GM23338 (cell line): Measurements from ENCODE around the gene C1QTNF9. TPM values are rescaled to one million over a fixed set of nuclear protein-coding genes. Genes with fewer than 3 reads are reported as not detected.

Source experiments
- CREB1 ChIP-seq: fragments of 250-450 bp; sonication (Bioruptor Pico); IDR thresholded peaks from 2 replicates; pipeline ENCODE4 v1.5.0; 2020; ENCODE audit warnings: low read depth, mild to moderate bottlenecking, moderate library complexity
- ETS1 ChIP-seq: IDR thresholded peaks from 2 replicates; pipeline ENCODE4 v1.6.1; 2016; ENCODE audit warnings: antibody characterized with exemption
- EZH2phosphoT487 ChIP-seq: fragments of 200-600 bp; sonication (generic); IDR thresholded peaks from one replicate; pipeline ENCODE4 v1.8.1; 2018; ENCODE audit warnings: antibody characterized with exemption; ENCODE audit not compliant: unreplicated experiment
- JUNB ChIP-seq: IDR thresholded peaks from one replicate; pipeline ENCODE4 v1.6.1; 2016; ENCODE audit warnings: antibody characterized with exemption; ENCODE audit not compliant: unreplicated experiment
- NANOG ChIP-seq: IDR thresholded peaks from 2 replicates; pipeline ENCODE4 v1.6.1; 2016; ENCODE audit warnings: antibody characterized with exemption, borderline replicate concordance
- POLR2AphosphoS5 ChIP-seq: IDR thresholded peaks from 2 replicates; pipeline ENCODE4 v1.6.1; 2016; ENCODE audit warnings: antibody characterized with exemption, low read depth
- ZNF462 ChIP-seq: fragments of 250-450 bp; sonication (Bioruptor Pico); IDR thresholded peaks from 2 replicates; pipeline ENCODE4 v1.5.0; 2020; ENCODE audit warnings: mild to moderate bottlenecking, moderate library complexity
- polyA plus RNA-seq: library from polyadenylated mRNA; unstranded; fragments of >200 nt; fragmentation: Nextera tagmentation; extraction: Ambion mirVana; gene quantifications from 2 replicates; pipeline ENCODE4 v1.2.1, GENCODE V29; 2016
- total RNA-seq: library from RNA; depleted of rRNA; stranded (reverse); fragments of >200 nt; shearing (Covaris generic); gene quantifications from 2 replicates; pipeline ENCODE4 v1.2.3, GENCODE V29; 2014
- TF ChIP-seq, protein P1 (sequence below): IDR thresholded peaks from one replicate; pipeline ENCODE4 v1.6.1; 2018; ENCODE audit warnings: antibody characterized with exemption; ENCODE audit not compliant: unreplicated experiment
- TF ChIP-seq, protein P2 (sequence below), 2 experiments: fragments of 200-600 bp in 1 of 2; sonication (generic) in 1 of 2; conservative IDR thresholded peaks; 2 replicates each; pipeline versions ENCODE4 v1.5.1 to v1.6.1; 2016 to 2017; ENCODE audit warnings: antibody characterized with exemption in 2 of 2, low read depth in 2 of 2, mild to moderate bottlenecking in 2 of 2, moderate library complexity in 1 of 2

C1QTNF9 gene
- total and polyA plus RNA-seq, 2 experiments from 2014 or later = not detected

DNA sequence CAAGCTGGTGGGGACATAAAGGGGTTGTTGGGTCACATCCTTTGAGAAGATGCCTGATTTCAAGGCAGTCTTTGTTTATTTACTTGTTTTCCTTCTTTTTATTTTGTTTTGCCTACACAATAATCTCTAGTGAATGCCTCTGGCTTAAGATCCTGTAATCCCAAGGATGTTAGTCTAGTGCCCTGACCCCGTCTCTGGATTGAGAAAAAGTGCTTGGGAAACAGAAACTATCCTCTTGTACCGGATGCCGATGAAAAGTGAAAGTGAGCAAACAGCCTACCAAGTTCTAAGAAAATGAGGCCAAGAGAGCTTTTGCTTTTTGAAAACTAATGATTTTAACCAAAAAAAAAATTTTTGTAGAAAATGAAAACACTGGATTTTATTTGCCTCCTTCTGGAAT, 42.1 kb upstream of the C1QTNF9 start (continued):
- TF ChIP-seq ZNF462 = no peak
- TF ChIP-seq CREB1 = no peak
- no peak for TF ChIP-seq POLR2AphosphoS5
- TF ChIP-seq EZH2phosphoT487 = no peak
- no peak for TF ChIP-seq NANOG
- no peak for TF ChIP-seq ETS1
- TF ChIP-seq, protein P1, sequence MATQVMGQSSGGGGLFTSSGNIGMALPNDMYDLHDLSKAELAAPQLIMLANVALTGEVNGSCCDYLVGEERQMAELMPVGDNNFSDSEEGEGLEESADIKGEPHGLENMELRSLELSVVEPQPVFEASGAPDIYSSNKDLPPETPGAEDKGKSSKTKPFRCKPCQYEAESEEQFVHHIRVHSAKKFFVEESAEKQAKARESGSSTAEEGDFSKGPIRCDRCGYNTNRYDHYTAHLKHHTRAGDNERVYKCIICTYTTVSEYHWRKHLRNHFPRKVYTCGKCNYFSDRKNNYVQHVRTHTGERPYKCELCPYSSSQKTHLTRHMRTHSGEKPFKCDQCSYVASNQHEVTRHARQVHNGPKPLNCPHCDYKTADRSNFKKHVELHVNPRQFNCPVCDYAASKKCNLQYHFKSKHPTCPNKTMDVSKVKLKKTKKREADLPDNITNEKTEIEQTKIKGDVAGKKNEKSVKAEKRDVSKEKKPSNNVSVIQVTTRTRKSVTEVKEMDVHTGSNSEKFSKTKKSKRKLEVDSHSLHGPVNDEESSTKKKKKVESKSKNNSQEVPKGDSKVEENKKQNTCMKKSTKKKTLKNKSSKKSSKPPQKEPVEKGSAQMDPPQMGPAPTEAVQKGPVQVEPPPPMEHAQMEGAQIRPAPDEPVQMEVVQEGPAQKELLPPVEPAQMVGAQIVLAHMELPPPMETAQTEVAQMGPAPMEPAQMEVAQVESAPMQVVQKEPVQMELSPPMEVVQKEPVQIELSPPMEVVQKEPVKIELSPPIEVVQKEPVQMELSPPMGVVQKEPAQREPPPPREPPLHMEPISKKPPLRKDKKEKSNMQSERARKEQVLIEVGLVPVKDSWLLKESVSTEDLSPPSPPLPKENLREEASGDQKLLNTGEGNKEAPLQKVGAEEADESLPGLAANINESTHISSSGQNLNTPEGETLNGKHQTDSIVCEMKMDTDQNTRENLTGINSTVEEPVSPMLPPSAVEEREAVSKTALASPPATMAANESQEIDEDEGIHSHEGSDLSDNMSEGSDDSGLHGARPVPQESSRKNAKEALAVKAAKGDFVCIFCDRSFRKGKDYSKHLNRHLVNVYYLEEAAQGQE = no peak
- no peak for TF ChIP-seq JUNB
- TF ChIP-seq, protein P2, sequence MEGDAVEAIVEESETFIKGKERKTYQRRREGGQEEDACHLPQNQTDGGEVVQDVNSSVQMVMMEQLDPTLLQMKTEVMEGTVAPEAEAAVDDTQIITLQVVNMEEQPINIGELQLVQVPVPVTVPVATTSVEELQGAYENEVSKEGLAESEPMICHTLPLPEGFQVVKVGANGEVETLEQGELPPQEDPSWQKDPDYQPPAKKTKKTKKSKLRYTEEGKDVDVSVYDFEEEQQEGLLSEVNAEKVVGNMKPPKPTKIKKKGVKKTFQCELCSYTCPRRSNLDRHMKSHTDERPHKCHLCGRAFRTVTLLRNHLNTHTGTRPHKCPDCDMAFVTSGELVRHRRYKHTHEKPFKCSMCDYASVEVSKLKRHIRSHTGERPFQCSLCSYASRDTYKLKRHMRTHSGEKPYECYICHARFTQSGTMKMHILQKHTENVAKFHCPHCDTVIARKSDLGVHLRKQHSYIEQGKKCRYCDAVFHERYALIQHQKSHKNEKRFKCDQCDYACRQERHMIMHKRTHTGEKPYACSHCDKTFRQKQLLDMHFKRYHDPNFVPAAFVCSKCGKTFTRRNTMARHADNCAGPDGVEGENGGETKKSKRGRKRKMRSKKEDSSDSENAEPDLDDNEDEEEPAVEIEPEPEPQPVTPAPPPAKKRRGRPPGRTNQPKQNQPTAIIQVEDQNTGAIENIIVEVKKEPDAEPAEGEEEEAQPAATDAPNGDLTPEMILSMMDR (conservative IDR thresholded peaks at IDR 0.05; ENCODE audit: low read depth in 2 of 2) = no peak
